Measurements from ENCODE around the gene PANX1.

- TF ChIP-seq CTCF (conservative IDR thresholded peaks at IDR 0.05; ENCODE audit: low read depth, low read length): no peak
- TF ChIP-seq EZH2 (IDR thresholded peaks at IDR 0.05; ENCODE audit: low read length, unreplicated experiment): no peak
- TF ChIP-seq EZH2phosphoT487 (IDR thresholded peaks at IDR 0.05; ENCODE audit: borderline replicate concordance, low read length): no peak
Observed at GRCh38 chr11:94120946-94121345, 7.7 kb upstream of the PANX1 start.
